H1 (cell line): Measurements from ENCODE around the gene TCERG1L. TPM values are rescaled to one million over a fixed set of nuclear protein-coding genes. Genes with fewer than 3 reads are reported as not detected.

Experiments
- CTCF ChIA-PET: fragments of 300-600 bp; sonication (Branson Sonifier 250); formaldehyde crosslinking; loops from one replicate; lab custom pipeline; 2021; ENCODE audit not compliant: partially characterized antibody; lab: Charles Lee
- POLR2A ChIA-PET: fragments of 300-600 bp; sonication (Branson Sonifier 250); formaldehyde crosslinking; loops from one replicate; lab custom pipeline; 2021; ENCODE audit warnings: inconsistent platforms; ENCODE audit not compliant: partially characterized antibody; lab: Charles Lee
- DNase-seq, 2 experiments: peaks; one replicate each; pipeline versions ENCODE4 v3.0.0 to v3.0.0-alpha.2; 2010 to 2022; ENCODE audit warnings: low spot score in 2 of 2, low read depth in 1 of 2, mixed read lengths in 1 of 2
- FAIRE-seq: peaks from 2 replicates; lab custom pipeline; 2011; peaks lifted over from hg19 to GRCh38; lab: Jason Lieb, UNC
- H2AFZ ChIP-seq: 2 replicates; pipeline ENCODE4 v1.8.1; 2012; ENCODE audit warnings: low read length, inconsistent platforms
- H2AK5ac ChIP-seq: 2 replicates; pipeline ENCODE4 v1.6.1; 2013; ENCODE audit warnings: low read depth, low read length
- H2BK120ac ChIP-seq: replicated peaks from 2 replicates; pipeline ENCODE3; 2013; ENCODE audit warnings: low read depth, low read length, inconsistent platforms
- H2BK12ac ChIP-seq: 2 replicates; pipeline ENCODE4 v1.6.1; 2013; ENCODE audit warnings: low read depth, low read length
- H2BK15ac ChIP-seq: 2 replicates; pipeline ENCODE4 v1.6.1; 2013; ENCODE audit warnings: low read length
- H2BK20ac ChIP-seq: 2 replicates; pipeline ENCODE4 v1.6.1; 2013; ENCODE audit warnings: low read length
- H2BK5ac ChIP-seq: 2 replicates; pipeline ENCODE4 v1.6.1; 2013; ENCODE audit warnings: low read depth, low read length
- H3K14ac ChIP-seq: 2 replicates; pipeline ENCODE4 v1.6.1; 2013; ENCODE audit warnings: inconsistent platforms; ENCODE audit not compliant: insufficient read length
- H3K18ac ChIP-seq: 2 replicates; pipeline ENCODE4 v1.6.1; 2013; ENCODE audit warnings: low read length; ENCODE audit errors: extremely low read depth
- H3K23ac ChIP-seq: 2 replicates; pipeline ENCODE4 v1.6.1; 2013; ENCODE audit warnings: inconsistent platforms; ENCODE audit not compliant: insufficient read length
- H3K23me2 ChIP-seq: 2 replicates; pipeline ENCODE4 v1.6.1; 2013; ENCODE audit warnings: low read depth, low read length
- H3K27ac ChIP-seq: 2 replicates; pipeline ENCODE4 v1.6.1; 2011; ENCODE audit warnings: low read depth, low read length, inconsistent platforms
- H3K27me3 ChIP-seq, 4 experiments: replicated peaks in 1 of 4; 1 replicate in 1 of 4; 2 replicates in 3 of 4; pipeline versions ENCODE4 v1.6.1 to v1.8.1; 2011 to 2013; ENCODE audit warnings: low read length in 3 of 4, mild to moderate bottlenecking in 3 of 4, inconsistent platforms in 2 of 4, mixed read lengths in 2 of 4, moderate library complexity in 1 of 4; ENCODE audit not compliant: control insufficient read depth in 3 of 4, insufficient read depth in 3 of 4; ENCODE audit errors: extremely low read depth in 1 of 4
- H3K36me3 ChIP-seq, 4 experiments: 2 replicates each; pipeline versions ENCODE4 v1.6.1 to v1.8.1; 2011 to 2013; ENCODE audit warnings: mild to moderate bottlenecking in 4 of 4, low read length in 3 of 4, moderate library complexity in 2 of 4, control low read depth in 1 of 4, inconsistent platforms in 1 of 4; ENCODE audit not compliant: insufficient read depth in 4 of 4, control insufficient read depth in 2 of 4
- H3K4ac ChIP-seq: replicated peaks from 2 replicates; pipeline ENCODE3; 2013; ENCODE audit warnings: low read length, low read depth, mixed read lengths, inconsistent platforms; ENCODE audit not compliant: insufficient read length
- H3K4me1 ChIP-seq, 4 experiments: replicated peaks in 1 of 4; 1 replicate in 1 of 4; 2 replicates in 3 of 4; pipeline versions ENCODE4 v1.6.1 to v1.8.1; 2011 to 2013; ENCODE audit warnings: low read length in 3 of 4, inconsistent platforms in 2 of 4, mixed read lengths in 1 of 4; ENCODE audit not compliant: insufficient read depth in 4 of 4, control insufficient read depth in 3 of 4
- H3K4me2 ChIP-seq, 2 experiments: 2 replicates each; pipeline versions ENCODE4 v1.6.1 to v1.8.1; 2011 to 2013; ENCODE audit warnings: low read depth in 2 of 2, low read length in 2 of 2, control low read depth in 1 of 2, inconsistent platforms in 1 of 2, mild to moderate bottlenecking in 1 of 2; ENCODE audit not compliant: insufficient read depth in 1 of 2
- H3K4me3 ChIP-seq, 4 experiments: fragments of 200-600, 300-600 bp in 1 of 4; sonication (generic), shearing (Covaris generic), sonication (Bioruptor Twin) in 1 of 4; 2 replicates each; pipeline versions ENCODE4 v1.5.1 to v1.8.1; 2011 to 2016; ENCODE audit warnings: low read length in 4 of 4, low read depth in 3 of 4, control low read depth in 2 of 4, inconsistent platforms in 2 of 4, mild to moderate bottlenecking in 2 of 4, mixed read lengths in 1 of 4, moderate library complexity in 1 of 4; ENCODE audit not compliant: insufficient read depth in 2 of 4; ENCODE audit errors: extremely low read depth in 1 of 4
- H3K56ac ChIP-seq: replicated peaks from 2 replicates; pipeline ENCODE3; 2013; ENCODE audit warnings: low read depth, mild to moderate bottlenecking, mixed read lengths, low read length, inconsistent platforms; ENCODE audit not compliant: insufficient read length
- H3K79me1 ChIP-seq: 2 replicates; pipeline ENCODE4 v1.6.1; 2013; ENCODE audit warnings: low read depth, low read length, control low read depth
- H3K79me2 ChIP-seq, 2 experiments: 2 replicates each; pipeline versions ENCODE4 v1.6.1 to v1.8.1; 2012 to 2013; ENCODE audit warnings: low read length in 2 of 2, mild to moderate bottlenecking in 2 of 2, inconsistent platforms in 1 of 2; ENCODE audit not compliant: insufficient read depth in 2 of 2, control insufficient read depth in 1 of 2
- H3K9ac ChIP-seq, 4 experiments: replicated peaks in 1 of 4; 1 replicate in 1 of 4; 2 replicates in 3 of 4; pipeline versions ENCODE4 v1.6.1 to v1.8.1; 2011 to 2013; ENCODE audit warnings: low read depth in 3 of 4, low read length in 3 of 4, control low read depth in 2 of 4, mild to moderate bottlenecking in 2 of 4, moderate library complexity in 2 of 4, inconsistent platforms in 1 of 4; ENCODE audit errors: extremely low read depth in 1 of 4
- H3K9me3 ChIP-seq, 2 experiments: 2 replicates each; pipeline versions ENCODE4 v1.6.1 to v1.8.1; 2012 to 2013; ENCODE audit warnings: mild to moderate bottlenecking in 2 of 2, moderate library complexity in 2 of 2, control low read depth in 1 of 2, inconsistent platforms in 1 of 2, low read depth in 1 of 2, low read length in 1 of 2, mixed read lengths in 1 of 2; ENCODE audit not compliant: insufficient read depth in 2 of 2
- H4K20me1 ChIP-seq, 2 experiments: replicated peaks in 1 of 2; 2 replicates each; pipeline versions ENCODE3 to v1.8.1; 2011 to 2013; ENCODE audit warnings: inconsistent platforms in 2 of 2, low read length in 2 of 2, mild to moderate bottlenecking in 1 of 2; ENCODE audit not compliant: insufficient read depth in 2 of 2, control insufficient read depth in 1 of 2
- H4K5ac ChIP-seq: 2 replicates; pipeline ENCODE4 v1.6.1; 2013; ENCODE audit warnings: low read length, low read depth, mixed read lengths, inconsistent platforms; ENCODE audit not compliant: insufficient read length
- H4K8ac ChIP-seq: 2 replicates; pipeline ENCODE4 v1.8.0; 2013; ENCODE audit warnings: mild to moderate bottlenecking, moderate library complexity, low read length, inconsistent platforms; ENCODE audit not compliant: insufficient read depth; ENCODE audit errors: extremely low read depth
- H4K91ac ChIP-seq: replicated peaks from 2 replicates; pipeline ENCODE3; 2013; ENCODE audit warnings: low read length, mixed read lengths, inconsistent platforms; ENCODE audit not compliant: insufficient read length
- CTBP2 ChIP-seq: IDR thresholded peaks from 2 replicates; pipeline ENCODE4 v1.7.0; 2011; ENCODE audit warnings: borderline replicate concordance, mild to moderate bottlenecking, moderate library complexity, mixed read lengths, low read length; ENCODE audit not compliant: insufficient read depth, insufficient read length
- WGBS, 2 experiments: shearing (Covaris generic) in 1 of 2; methylation state at CpG; one replicate each; pipeline versions ENCODE4 v1.1.6 to v1.1.7; 2013 to 2015; ENCODE audit warnings: low lambda C conversion rate in 2 of 2, mixed read lengths in 2 of 2, inconsistent platforms in 1 of 2, low coverage in 1 of 2, missing lambda C conversion rate in 1 of 2; ENCODE audit not compliant: insufficient replicate concordance in 2 of 2, insufficient coverage in 1 of 2, insufficient read length in 1 of 2; ENCODE audit errors: extremely low coverage in 1 of 2, missing lambda C conversion rate in 1 of 2; 5-methylcytosine and 5-hydroxymethylcytosine counted together
- polyA plus RNA-seq, 7 experiments: library from polyadenylated mRNA; depleted of rRNA in 3 of 7; stranded (reverse) in 5 of 7; unstranded in 2 of 7; fragments of >200 nt in 5 of 7; fragments of 200-250 nt in 2 of 7; gene quantifications; 1 replicate in 5 of 7; 2 replicates in 1 of 7; 4 replicates in 1 of 7; pipeline versions ENCODE4 v1.2.1 to v1.2.3, GENCODE V29; 2011 to 2013; ENCODE audit warnings: missing spikeins in 2 of 7, mixed read lengths in 2 of 7
- total RNA-seq: library from RNA; stranded (reverse); fragmentation: NEBNext Ultra II Directional; extraction: Animal tissue kit (Norgen Biotek cat#: 25700); gene quantifications from 2 replicates; pipeline ENCODE4 v1.2.1, GENCODE V29; 2021

The TCERG1L gene
- total and polyA plus RNA-seq, 2 of the 8 experiments (the other 6 are each of a cell fraction or from before 2014, with no cell fraction given), result 3.9 to 6.9 TPM

DNA sequence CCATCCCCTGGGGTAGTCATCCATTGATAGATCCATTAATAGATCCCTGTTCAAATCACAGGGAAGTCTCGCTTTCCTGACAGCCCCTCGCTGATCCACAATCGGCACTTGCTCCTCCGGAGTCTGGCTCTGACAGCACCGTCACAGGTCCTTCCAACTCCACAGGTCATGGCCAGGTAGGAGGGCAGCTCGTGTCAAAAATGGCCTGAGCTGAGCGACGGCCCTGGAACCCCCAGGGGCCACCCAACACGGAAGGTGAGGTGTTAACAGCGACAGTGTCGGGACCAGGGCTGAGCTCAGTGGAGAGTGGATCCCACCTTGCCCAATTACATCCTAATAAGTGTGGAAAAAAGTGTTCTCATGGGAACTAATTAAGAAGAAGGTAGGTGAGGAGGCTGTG, 219.8 kb downstream of the TCERG1L start:
- ChIA-PET POLR2A (interaction anchor here (1.0 kb wide), 1 partner anchor 18 kb away, joined by 3 read pairs; no protein-coding TSS in a partner anchor), CTCF (interaction anchor here (1.3 to 2.0 kb wide), 2 partner anchors 10 to 405 kb away, joined by 4 to 6 read pairs; no protein-coding TSS in a partner anchor)
- Histone ChIP-seq H3K27me3 (no peaks in the 10 kb centered on the region), H2AK5ac (no peak overlapping the region), H3K4me2 (no peak overlapping the region), H3K23me2 (no peaks in the 10 kb centered on the region), H2AFZ (no peak overlapping the region), H4K91ac (no peak overlapping the region), H2BK12ac (no peak overlapping the region), H3K4me3 (no peak overlapping the region), H3K14ac (no peak overlapping the region), H3K79me1 (no peaks in the 10 kb centered on the region), H2BK120ac (no peak overlapping the region), H3K9ac (no peak overlapping the region), H2BK5ac (no peak overlapping the region), H3K4me1 (peaks cover 0 to 16% (median 4%) of the 10 kb centered on the region in 4 experiments; a peak in 4 of 7 replicates), H3K23ac (no peak overlapping the region), H2BK15ac (0 out of 2 replicates have a peak overlapping the region, but pooled peaks have one; percentile 84), H3K27ac (no peak overlapping the region), H4K5ac (no peak overlapping the region), H3K36me3 (no peaks in the 10 kb centered on the region), H4K20me1 (no peaks in the 10 kb centered on the region), H3K79me2 (no peaks in the 10 kb centered on the region), H3K56ac (no peak overlapping the region), H3K18ac (no peak overlapping the region), H3K9me3 (no peaks in the 10 kb centered on the region; a peak in 1 of 4 replicates), H4K8ac (no peak overlapping the region; the same call in 1 of the 2 replicates), H2BK20ac (peak overlapping the region; percentile 5; the same call in 1 of the 2 replicates), H3K4ac (no peak overlapping the region)
- DNase-seq, result no peak
- no peak for FAIRE-seq
- 87% methylated on average over 11 of the region's 11 CpGs; no CpG with 5 or more reads in 1 of the 2 experiments for WGBS, 2 experiments
- TF ChIP-seq CTBP2, result no peak
